HEK293 (cell line): Measurements from ENCODE around the gene ADCY4.
A peak's percentile ranks its signal among the peaks of the same experiment; 100 is the strongest.

Experiments
- CTCF ChIA-PET: fragments of 350-600 bp; formaldehyde crosslinking; extraction: SDS; loops from one replicate; lab custom pipeline; 2021; ENCODE audit warnings: antibody characterized with exemption; lab: Yijun Ruan, JAX
- POLR2A ChIA-PET: fragments of 300-600 bp; formaldehyde crosslinking; extraction: SDS; loops from one replicate; lab custom pipeline; 2020; ENCODE audit warnings: antibody characterized with exemption, inconsistent platforms; lab: Yijun Ruan, JAX
- H3K27ac ChIP-seq: fragments of 200-500 bp; sonication (Bioruptor generic); 2 replicates; pipeline ENCODE4 v1.5.1; 2014; ENCODE audit warnings: low read depth, low read length, control low read depth, inconsistent platforms; ENCODE audit errors: extremely low read depth
- H3K36me3 ChIP-seq, 2 experiments: fragments of 200-500 bp in 1 of 2; sonication (Bioruptor generic) in 1 of 2; 1 replicate in 1 of 2; 2 replicates in 1 of 2; pipeline ENCODE4 v1.5.1; 2014 to 2017; ENCODE audit warnings: inconsistent platforms in 2 of 2, low read length in 2 of 2; ENCODE audit not compliant: control insufficient read depth in 2 of 2, insufficient read depth in 1 of 2
- H3K4me1 ChIP-seq: fragments of 200-500 bp; sonication (Bioruptor generic); 2 replicates; pipeline ENCODE4 v1.5.1; 2014; ENCODE audit warnings: mild to moderate bottlenecking, low read length, inconsistent platforms; ENCODE audit not compliant: control insufficient read depth, insufficient read depth
- H3K4me3 ChIP-seq: 2 replicates; pipeline ENCODE4 v1.5.1; 2011; ENCODE audit warnings: low read depth, mild to moderate bottlenecking, control low read depth, low read length, moderate library complexity
- H3K9me3 ChIP-seq: fragments of 200-500 bp; sonication (Bioruptor generic); 2 replicates; pipeline ENCODE4 v1.5.1; 2014; ENCODE audit warnings: low read depth, low read length, inconsistent platforms; ENCODE audit not compliant: control insufficient read depth, insufficient read depth
- KLF10 ChIP-seq: fragments of 450-650 bp; IDR thresholded peaks from 2 replicates; pipeline ENCODE4 v1.5.1; 2018; ENCODE audit warnings: missing biosample characterization, mild to moderate bottlenecking, missing genetic modification characterization
- MZF1 ChIP-seq: fragments of 450-650 bp; formaldehyde crosslinking; IDR thresholded peaks from 2 replicates; pipeline ENCODE4 v1.5.1; 2017; ENCODE audit warnings: missing biosample characterization, missing genetic modification characterization, borderline replicate concordance
- SALL2 ChIP-seq: fragments of 450-650 bp; formaldehyde crosslinking; IDR thresholded peaks from 2 replicates; pipeline ENCODE4 v1.5.0; 2017; ENCODE audit warnings: missing biosample characterization, mild to moderate bottlenecking, missing genetic modification characterization, borderline replicate concordance
- SP7 ChIP-seq: fragments of 450-650 bp; formaldehyde crosslinking; IDR thresholded peaks from 2 replicates; pipeline ENCODE4 v1.5.1; 2016; ENCODE audit warnings: missing biosample characterization, missing genetic modification characterization
- ZBTB8A ChIP-seq: fragments of 450-650 bp; formaldehyde crosslinking; IDR thresholded peaks from 2 replicates; pipeline ENCODE4 v1.5.1; 2016; ENCODE audit warnings: missing biosample characterization, missing genetic modification characterization
- ZFHX2 ChIP-seq: fragments of 450-650 bp; formaldehyde crosslinking; conservative IDR thresholded peaks from 2 replicates; pipeline ENCODE4 v1.5.1; 2016; ENCODE audit warnings: missing biosample characterization, missing genetic modification characterization
- ZIC2 ChIP-seq: fragments of 450-650 bp; formaldehyde crosslinking; IDR thresholded peaks from 2 replicates; pipeline ENCODE4 v1.5.1; 2016; ENCODE audit warnings: missing biosample characterization, missing genetic modification characterization
- ZNF221 ChIP-seq: fragments of 450-650 bp; formaldehyde crosslinking; IDR thresholded peaks from 2 replicates; pipeline ENCODE4 v1.5.1; 2017; ENCODE audit warnings: missing biosample characterization, missing genetic modification characterization, borderline replicate concordance
- ZNF341 ChIP-seq: fragments of 450-650 bp; formaldehyde crosslinking; IDR thresholded peaks from 2 replicates; pipeline ENCODE4; 2016; ENCODE audit warnings: low read depth, missing biosample characterization, missing genetic modification characterization
- ZNF423 ChIP-seq: fragments of 450-650 bp; formaldehyde crosslinking; IDR thresholded peaks from 2 replicates; pipeline ENCODE4 v1.5.1; 2016; ENCODE audit warnings: missing biosample characterization, missing genetic modification characterization
- ZNF529 ChIP-seq: fragments of 450-650 bp; formaldehyde crosslinking; IDR thresholded peaks from 2 replicates; pipeline ENCODE4 v1.5.1; 2017; ENCODE audit warnings: missing genetic modification characterization, missing biosample characterization; ENCODE audit not compliant: insufficient replicate concordance
- ZNF544 ChIP-seq: fragments of 450-650 bp; formaldehyde crosslinking; IDR thresholded peaks from 2 replicates; pipeline ENCODE4 v1.5.0; 2017; ENCODE audit warnings: missing biosample characterization, missing genetic modification characterization
- ZNF558 ChIP-seq: fragments of 450-650 bp; formaldehyde crosslinking; IDR thresholded peaks from 2 replicates; pipeline ENCODE4 v1.5.1; 2016; ENCODE audit warnings: missing biosample characterization, missing genetic modification characterization
- ZNF692 ChIP-seq: fragments of 450-650 bp; formaldehyde crosslinking; IDR thresholded peaks from 2 replicates; pipeline ENCODE4 v1.5.1; 2016; ENCODE audit warnings: missing biosample characterization, missing genetic modification characterization
- ZXDB ChIP-seq: fragments of 450-650 bp; formaldehyde crosslinking; IDR thresholded peaks from 2 replicates; pipeline ENCODE4 v1.5.1; 2016; ENCODE audit warnings: missing biosample characterization, missing genetic modification characterization
- TF ChIP-seq, protein P1 (sequence below): fragments of 450-650 bp; formaldehyde crosslinking; IDR thresholded peaks from 2 replicates; pipeline ENCODE4 v1.5.1; 2017; ENCODE audit warnings: missing biosample characterization, mild to moderate bottlenecking, missing genetic modification characterization, moderate library complexity
- TF ChIP-seq, protein P2 (sequence below): fragments of 450-650 bp; formaldehyde crosslinking; IDR thresholded peaks from 2 replicates; pipeline ENCODE4 v1.5.1; 2016; ENCODE audit warnings: missing biosample characterization, missing genetic modification characterization
- TF ChIP-seq, protein P3 (sequence below): fragments of 450-650 bp; formaldehyde crosslinking; IDR thresholded peaks from 2 replicates; pipeline ENCODE4 v1.5.1; 2016; ENCODE audit warnings: missing biosample characterization, missing genetic modification characterization

Gene ADCY4

DNA sequence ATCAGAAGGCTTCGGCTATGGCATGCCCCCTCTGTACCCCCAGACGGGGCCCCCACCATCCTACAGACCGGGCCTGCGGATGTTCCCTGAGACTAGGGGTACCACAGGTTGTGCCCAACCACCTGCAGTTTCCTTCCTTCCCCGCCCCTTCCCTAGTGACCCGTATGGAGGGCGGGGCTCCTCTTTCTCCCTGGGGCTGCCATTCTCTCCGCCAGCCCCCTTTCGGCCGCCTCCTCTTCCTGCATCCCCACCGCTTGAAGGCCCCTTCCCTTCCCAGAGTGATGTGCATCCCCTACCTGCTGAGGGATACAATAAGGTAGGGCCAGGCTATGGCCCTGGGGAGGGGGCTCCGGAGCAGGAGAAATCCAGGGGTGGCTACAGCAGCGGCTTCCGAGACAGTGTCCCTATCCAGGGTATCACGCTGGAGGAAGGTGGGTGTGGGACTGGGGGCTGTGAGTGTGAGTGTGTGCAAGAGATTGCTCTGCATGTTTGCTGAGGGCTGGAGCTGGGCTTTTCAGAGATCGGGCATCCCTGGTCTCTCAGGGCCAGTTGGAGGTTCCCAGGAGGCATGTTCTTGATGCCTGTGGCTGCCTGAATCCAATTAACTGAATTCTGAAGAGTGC lies 41.7 kb upstream of the ADCY4 start (continued):
- TF ChIP-seq ZNF544 (tag by site-specific recombination) (no peak), SALL2 (tag by site-specific recombination) (no peak)

DNA sequence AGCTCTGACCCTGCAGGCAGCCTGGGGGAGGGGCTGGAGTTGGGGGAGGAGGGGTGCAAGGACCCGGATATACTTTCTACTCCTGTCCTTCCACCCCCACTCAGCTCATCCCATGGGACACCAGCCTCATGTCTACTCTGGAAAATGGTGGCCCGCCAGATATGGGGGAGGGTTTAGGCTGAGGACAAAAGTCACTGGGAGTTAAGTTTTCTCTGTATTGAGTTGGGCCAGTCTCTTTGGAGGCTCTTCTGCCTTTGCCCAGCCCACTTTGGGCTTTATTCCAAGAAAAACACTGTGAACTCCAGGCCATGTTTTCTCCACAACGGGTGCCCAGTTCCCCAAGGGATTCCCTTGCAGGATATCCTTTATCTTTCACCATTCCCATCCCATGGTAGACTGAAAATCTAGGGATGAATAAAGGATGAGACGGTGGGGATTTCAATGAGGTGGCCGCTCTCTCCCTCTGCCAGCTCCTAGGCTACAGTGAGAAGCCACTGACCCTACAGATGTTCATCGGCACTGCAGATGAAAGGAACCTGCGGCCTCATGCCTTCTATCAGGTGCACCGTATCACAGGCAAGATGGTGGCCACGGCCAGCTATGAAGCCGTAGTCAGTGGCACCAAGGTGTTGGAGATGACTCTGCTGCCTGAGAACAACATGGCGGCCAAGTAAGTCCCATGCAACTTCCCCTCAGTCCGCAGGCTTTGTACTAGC lies 38.0 kb upstream of the ADCY4 start:
- Histone ChIP-seq H3K9me3 (no peaks in the 10 kb centered on the region), H3K27ac (peak overlapping the region; percentile 50; the same call in 1 of the 2 replicates), H3K4me3 (no peak overlapping the region), H3K4me1 (peaks cover 18% of the 10 kb centered on the region), H3K36me3 (peaks cover 0 to 76% of the 10 kb centered on the region in 2 experiments; a peak in 2 of 3 replicates)
- POLR2A ChIA-PET = interaction anchor here (0.5 to 3.3 kb wide), 2 partner anchors 12 to 58 kb away, joined by 3 to 22 read pairs; partner anchors contain the start of genes CBLN3 and KHNYN
- TF ChIP-seq ZIC2 (tag by site-specific recombination) (peak; percentile 54), ZXDB (tag by site-specific recombination) (0 out of 2 replicates have a peak, but pooled peaks have one; percentile 22), ZNF423 (tag by site-specific recombination) (peak; percentile 58), SP7 (no peak), ZNF529 (no peak), MZF1 (tag by site-specific recombination) (0 out of 2 replicates have a peak, but pooled peaks have one; percentile 36), ZBTB8A (tag by site-specific recombination) (0 out of 2 replicates have a peak, but pooled peaks have one; percentile 33), KLF10 (no peak), ZNF221 (tag by site-specific recombination) (no peak), ZNF692 (tag by site-specific recombination) (0 out of 2 replicates have a peak, but pooled peaks have one; percentile 27), ZFHX2 (no peak), ZNF341 (tag by site-specific recombination) (peak; percentile 46; the same call in 1 of the 2 replicates), ZNF558 (tag by site-specific recombination) (peak; percentile 97)
- TF ChIP-seq, protein P1, sequence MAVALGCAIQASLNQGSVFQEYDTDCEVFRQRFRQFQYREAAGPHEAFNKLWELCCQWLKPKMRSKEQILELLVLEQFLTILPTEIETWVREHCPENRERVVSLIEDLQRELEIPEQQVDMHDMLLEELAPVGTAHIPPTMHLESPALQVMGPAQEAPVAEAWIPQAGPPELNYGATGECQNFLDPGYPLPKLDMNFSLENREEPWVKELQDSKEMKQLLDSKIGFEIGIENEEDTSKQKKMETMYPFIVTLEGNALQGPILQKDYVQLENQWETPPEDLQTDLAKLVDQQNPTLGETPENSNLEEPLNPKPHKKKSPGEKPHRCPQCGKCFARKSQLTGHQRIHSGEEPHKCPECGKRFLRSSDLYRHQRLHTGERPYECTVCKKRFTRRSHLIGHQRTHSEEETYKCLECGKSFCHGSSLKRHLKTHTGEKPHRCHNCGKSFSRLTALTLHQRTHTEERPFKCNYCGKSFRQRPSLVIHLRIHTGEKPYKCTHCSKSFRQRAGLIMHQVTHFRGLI (tag by site-specific recombination) = peak; percentile 52; the same call in 1 of the 2 replicates
- TF ChIP-seq, protein P2, sequence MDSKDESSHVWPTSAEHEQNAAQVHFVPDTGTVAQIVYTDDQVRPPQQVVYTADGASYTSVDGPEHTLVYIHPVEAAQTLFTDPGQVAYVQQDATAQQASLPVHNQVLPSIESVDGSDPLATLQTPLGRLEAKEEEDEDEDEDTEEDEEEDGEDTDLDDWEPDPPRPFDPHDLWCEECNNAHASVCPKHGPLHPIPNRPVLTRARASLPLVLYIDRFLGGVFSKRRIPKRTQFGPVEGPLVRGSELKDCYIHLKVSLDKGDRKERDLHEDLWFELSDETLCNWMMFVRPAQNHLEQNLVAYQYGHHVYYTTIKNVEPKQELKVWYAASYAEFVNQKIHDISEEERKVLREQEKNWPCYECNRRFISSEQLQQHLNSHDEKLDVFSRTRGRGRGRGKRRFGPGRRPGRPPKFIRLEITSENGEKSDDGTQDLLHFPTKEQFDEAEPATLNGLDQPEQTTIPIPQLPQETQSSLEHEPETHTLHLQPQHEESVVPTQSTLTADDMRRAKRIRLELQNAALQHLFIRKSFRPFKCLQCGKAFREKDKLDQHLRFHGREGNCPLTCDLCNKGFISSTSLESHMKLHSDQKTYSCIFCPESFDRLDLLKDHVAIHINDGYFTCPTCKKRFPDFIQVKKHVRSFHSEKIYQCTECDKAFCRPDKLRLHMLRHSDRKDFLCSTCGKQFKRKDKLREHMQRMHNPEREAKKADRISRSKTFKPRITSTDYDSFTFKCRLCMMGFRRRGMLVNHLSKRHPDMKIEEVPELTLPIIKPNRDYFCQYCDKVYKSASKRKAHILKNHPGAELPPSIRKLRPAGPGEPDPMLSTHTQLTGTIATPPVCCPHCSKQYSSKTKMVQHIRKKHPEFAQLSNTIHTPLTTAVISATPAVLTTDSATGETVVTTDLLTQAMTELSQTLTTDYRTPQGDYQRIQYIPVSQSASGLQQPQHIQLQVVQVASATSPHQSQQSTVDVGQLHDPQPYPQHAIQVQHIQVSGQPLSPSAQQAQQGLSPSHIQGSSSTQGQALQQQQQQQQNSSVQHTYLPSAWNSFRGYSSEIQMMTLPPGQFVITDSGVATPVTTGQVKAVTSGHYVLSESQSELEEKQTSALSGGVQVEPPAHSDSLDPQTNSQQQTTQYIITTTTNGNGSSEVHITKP (tag by site-specific recombination) = peak; percentile 75
- TF ChIP-seq, protein P3, sequence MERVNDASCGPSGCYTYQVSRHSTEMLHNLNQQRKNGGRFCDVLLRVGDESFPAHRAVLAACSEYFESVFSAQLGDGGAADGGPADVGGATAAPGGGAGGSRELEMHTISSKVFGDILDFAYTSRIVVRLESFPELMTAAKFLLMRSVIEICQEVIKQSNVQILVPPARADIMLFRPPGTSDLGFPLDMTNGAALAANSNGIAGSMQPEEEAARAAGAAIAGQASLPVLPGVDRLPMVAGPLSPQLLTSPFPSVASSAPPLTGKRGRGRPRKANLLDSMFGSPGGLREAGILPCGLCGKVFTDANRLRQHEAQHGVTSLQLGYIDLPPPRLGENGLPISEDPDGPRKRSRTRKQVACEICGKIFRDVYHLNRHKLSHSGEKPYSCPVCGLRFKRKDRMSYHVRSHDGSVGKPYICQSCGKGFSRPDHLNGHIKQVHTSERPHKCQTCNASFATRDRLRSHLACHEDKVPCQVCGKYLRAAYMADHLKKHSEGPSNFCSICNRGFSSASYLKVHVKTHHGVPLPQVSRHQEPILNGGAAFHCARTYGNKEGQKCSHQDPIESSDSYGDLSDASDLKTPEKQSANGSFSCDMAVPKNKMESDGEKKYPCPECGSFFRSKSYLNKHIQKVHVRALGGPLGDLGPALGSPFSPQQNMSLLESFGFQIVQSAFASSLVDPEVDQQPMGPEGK (tag by site-specific recombination) = 0 out of 2 replicates have a peak, but pooled peaks have one; percentile 12
- CTCF ChIA-PET = interaction anchor here (1.1 to 4.3 kb wide), 4 partner anchors 39 to 65 kb away, joined by 4 to 29 read pairs (median 6); partner anchors contain the start of genes CBLN3, CIDEB and KHNYN
